GM21528 (cell line): ENCODE data around the gene PDCL3.
A peak's percentile ranks its signal among the peaks of the same experiment; 100 is the strongest.

Source experiments
- ATAC-seq: cut with Tn5 transposase; IDR thresholded peaks from one replicate; pipeline ENCODE4 v1.9.1; 2021; ENCODE audit warnings: mild to moderate bottlenecking, moderate library complexity; ENCODE audit not compliant: unreplicated experiment, low FRiP score

The PDCL3 gene

GRCh38 chr2:100556746-100557145 is 6.0 kb upstream of the PDCL3 start:
- no peak for ATAC-seq

- no peak for ATAC-seq
Observed at GRCh38 chr2:100560216-100560830, 2.5 kb upstream of the PDCL3 start.

GRCh38 chr2:100561191-100561590 is 1.6 kb upstream of the PDCL3 start:
- no peak for ATAC-seq

- ATAC-seq: peak; percentile 25
Observed at GRCh38 chr2:100563407-100564247, 834 bp downstream of the PDCL3 start.

GRCh38 chr2:100568989-100569388 is 6.2 kb downstream of the PDCL3 start:
- no peak for ATAC-seq

GRCh38 chr2:100571668-100572067 is 8.9 kb downstream of the PDCL3 start:
- no peak for ATAC-seq

GRCh38 chr2:100577777-100578176 is 15.0 kb downstream of the PDCL3 start:
- ATAC-seq: no peak

GRCh38 chr2:100580367-100581276 is 17.8 kb downstream of the PDCL3 start:
- ATAC-seq: peak; percentile 72

- ATAC-seq: peak; percentile 9
Observed at GRCh38 chr2:100581277-100581612, 18.5 kb downstream of the PDCL3 start.

GRCh38 chr2:100584816-100585215 is 22.0 kb downstream of the PDCL3 start:
- no peak for ATAC-seq

- no peak for ATAC-seq
Observed at GRCh38 chr2:100588071-100588786, 25.4 kb downstream of the PDCL3 start.

- no peak for ATAC-seq
Observed at GRCh38 chr2:100589527-100589926, 26.7 kb downstream of the PDCL3 start.

GRCh38 chr2:100592226-100592625 is 29.4 kb downstream of the PDCL3 start:
- no peak for ATAC-seq

- ATAC-seq: no peak
Observed at GRCh38 chr2:100596465-100596864, 33.7 kb downstream of the PDCL3 start.

GRCh38 chr2:100599566-100599965 is 36.8 kb downstream of the PDCL3 start:
- ATAC-seq: no peak

- no peak for ATAC-seq
Observed at GRCh38 chr2:100601661-100602060, 38.9 kb downstream of the PDCL3 start.

- ATAC-seq: no peak
Observed at GRCh38 chr2:100603414-100603813, 40.6 kb downstream of the PDCL3 start.

- no peak for ATAC-seq
Observed at GRCh38 chr2:100603948-100604633, 41.3 kb downstream of the PDCL3 start.

- no peak for ATAC-seq
Observed at GRCh38 chr2:100606332-100606725, 43.5 kb downstream of the PDCL3 start.
